HG02885 (cell line): Measurements from ENCODE around the gene ATP8B4.

ENCODE experiments used
- ATAC-seq: cut with Tn5 transposase; IDR thresholded peaks from one replicate; pipeline ENCODE4 v1.9.1; 2021; ENCODE audit warnings: mild to moderate bottlenecking; ENCODE audit not compliant: unreplicated experiment, poor library complexity

The ATP8B4 gene

GRCh38 chr15:50066202-50066601 lies 52.8 kb downstream of the ATP8B4 start:
- no peak for ATAC-seq

- ATAC-seq = no peak
Observed at GRCh38 chr15:50065279-50065678, 53.8 kb downstream of the ATP8B4 start.

GRCh38 chr15:50064673-50065072 lies 54.4 kb downstream of the ATP8B4 start:
- no peak for ATAC-seq

- ATAC-seq = no peak
Observed at GRCh38 chr15:50063226-50063625, 55.8 kb downstream of the ATP8B4 start.

- no peak for ATAC-seq
Observed at GRCh38 chr15:50061503-50061902, 57.5 kb downstream of the ATP8B4 start.

GRCh38 chr15:50059883-50060282 lies 59.1 kb downstream of the ATP8B4 start:
- no peak for ATAC-seq

- ATAC-seq = no peak
Observed at GRCh38 chr15:50059203-50059772, 59.7 kb downstream of the ATP8B4 start.

GRCh38 chr15:50057905-50058639 lies 61.0 kb downstream of the ATP8B4 start:
- no peak for ATAC-seq

GRCh38 chr15:50057196-50057595 lies 61.8 kb downstream of the ATP8B4 start:
- ATAC-seq = no peak

GRCh38 chr15:50055750-50056157 lies 63.3 kb downstream of the ATP8B4 start:
- no peak for ATAC-seq

GRCh38 chr15:50055332-50055731 lies 63.7 kb downstream of the ATP8B4 start:
- ATAC-seq = no peak

GRCh38 chr15:50053055-50053856 lies 65.8 kb downstream of the ATP8B4 start:
- ATAC-seq = no peak

GRCh38 chr15:50051811-50052419 lies 67.1 kb downstream of the ATP8B4 start:
- ATAC-seq = no peak

- ATAC-seq = no peak
Observed at GRCh38 chr15:50050986-50051743, 67.9 kb downstream of the ATP8B4 start.

GRCh38 chr15:50049871-50050270 lies 69.2 kb downstream of the ATP8B4 start:
- no peak for ATAC-seq

- ATAC-seq = no peak
Observed at GRCh38 chr15:50046867-50047266, 72.2 kb downstream of the ATP8B4 start.

GRCh38 chr15:50046159-50046558 lies 72.9 kb downstream of the ATP8B4 start:
- peak; percentile 45 for ATAC-seq

- no peak for ATAC-seq
Observed at GRCh38 chr15:50044904-50045303, 74.1 kb downstream of the ATP8B4 start.

- no peak for ATAC-seq
Observed at GRCh38 chr15:50044406-50044805, 74.6 kb downstream of the ATP8B4 start.

GRCh38 chr15:50042775-50043174 lies 76.3 kb downstream of the ATP8B4 start:
- no peak for ATAC-seq
